ENCODE measurements around the gene PBX3.

DNA sequence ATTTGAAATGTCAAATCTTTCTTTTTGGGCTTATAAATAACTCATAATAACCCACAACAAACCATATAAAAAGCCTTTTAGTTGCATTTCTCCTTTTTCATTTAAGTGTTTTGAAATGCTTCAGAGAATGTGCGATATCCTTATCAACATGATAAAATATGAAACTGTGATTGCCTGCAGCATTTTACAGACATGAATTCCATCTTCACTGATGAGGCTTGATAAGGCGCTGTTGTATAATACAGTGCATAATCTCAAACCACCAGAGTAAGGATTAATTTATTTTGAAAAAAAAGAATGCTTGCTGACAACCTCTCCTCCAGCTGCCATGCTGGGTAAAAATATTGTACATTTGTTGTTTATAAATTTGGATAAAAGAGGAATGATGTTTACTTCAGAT lies 216.8 kb downstream of the PBX3 start:
- TF ChIP-seq, protein P1, sequence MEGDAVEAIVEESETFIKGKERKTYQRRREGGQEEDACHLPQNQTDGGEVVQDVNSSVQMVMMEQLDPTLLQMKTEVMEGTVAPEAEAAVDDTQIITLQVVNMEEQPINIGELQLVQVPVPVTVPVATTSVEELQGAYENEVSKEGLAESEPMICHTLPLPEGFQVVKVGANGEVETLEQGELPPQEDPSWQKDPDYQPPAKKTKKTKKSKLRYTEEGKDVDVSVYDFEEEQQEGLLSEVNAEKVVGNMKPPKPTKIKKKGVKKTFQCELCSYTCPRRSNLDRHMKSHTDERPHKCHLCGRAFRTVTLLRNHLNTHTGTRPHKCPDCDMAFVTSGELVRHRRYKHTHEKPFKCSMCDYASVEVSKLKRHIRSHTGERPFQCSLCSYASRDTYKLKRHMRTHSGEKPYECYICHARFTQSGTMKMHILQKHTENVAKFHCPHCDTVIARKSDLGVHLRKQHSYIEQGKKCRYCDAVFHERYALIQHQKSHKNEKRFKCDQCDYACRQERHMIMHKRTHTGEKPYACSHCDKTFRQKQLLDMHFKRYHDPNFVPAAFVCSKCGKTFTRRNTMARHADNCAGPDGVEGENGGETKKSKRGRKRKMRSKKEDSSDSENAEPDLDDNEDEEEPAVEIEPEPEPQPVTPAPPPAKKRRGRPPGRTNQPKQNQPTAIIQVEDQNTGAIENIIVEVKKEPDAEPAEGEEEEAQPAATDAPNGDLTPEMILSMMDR (IDR thresholded peaks at IDR 0.05): no peak
- no peak for TF ChIP-seq POLR2A (IDR thresholded peaks at IDR 0.05)

Measured in suprapubic skin (tissue), 3 donors.